ENCODE results near the gene PLEKHB2.

DNA sequence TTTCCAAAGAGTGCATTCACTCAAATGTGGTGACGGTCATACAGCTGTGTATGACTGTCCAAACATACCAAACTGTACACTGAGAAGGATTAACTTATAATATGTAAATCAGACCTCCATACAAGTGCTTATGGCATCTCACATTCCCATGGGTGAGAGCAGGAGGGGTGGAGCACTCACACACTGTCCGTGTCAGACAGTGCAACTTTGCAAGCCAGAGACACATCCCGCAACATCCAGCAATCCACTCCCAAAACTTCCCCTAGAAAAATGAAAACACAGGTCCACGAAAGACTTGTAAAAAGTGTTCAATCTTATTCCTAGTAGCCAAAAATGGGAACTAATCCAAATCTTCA is 48.2 kb upstream of the PLEKHB2 start:
- TF ChIP-seq CTCF (conservative IDR thresholded peaks at IDR 0.05; ENCODE audit: low read length) (no peak), EZH2phosphoT487 (IDR thresholded peaks at IDR 0.05; ENCODE audit: borderline replicate concordance, low read depth, low read length) (no peak)

Data from OCI-LY7 (cell line).